ENCODE results near the gene CDH11.

The CDH11 gene

GRCh38 chr16:64919929-64920607, 201.8 kb downstream of the CDH11 start:
- DNase-seq (ENCODE audit: low read depth in 1 of 2, low spot score in 1 of 2) = no peak

- DNase-seq (ENCODE audit: low read depth in 1 of 2, low spot score in 1 of 2) = no peak
Measured at GRCh38 chr16:64919141-64919540, 202.7 kb downstream of the CDH11 start.

GRCh38 chr16:64916051-64916450, 205.8 kb downstream of the CDH11 start:
- no peak for DNase-seq (ENCODE audit: low read depth in 1 of 2, low spot score in 1 of 2)

GRCh38 chr16:64910356-64910755, 211.5 kb downstream of the CDH11 start:
- no peak for DNase-seq (ENCODE audit: low read depth in 1 of 2, low spot score in 1 of 2)

GRCh38 chr16:64907844-64908243, 214.0 kb downstream of the CDH11 start:
- DNase-seq (ENCODE audit: low read depth in 1 of 2, low spot score in 1 of 2) = no peak

DNA sequence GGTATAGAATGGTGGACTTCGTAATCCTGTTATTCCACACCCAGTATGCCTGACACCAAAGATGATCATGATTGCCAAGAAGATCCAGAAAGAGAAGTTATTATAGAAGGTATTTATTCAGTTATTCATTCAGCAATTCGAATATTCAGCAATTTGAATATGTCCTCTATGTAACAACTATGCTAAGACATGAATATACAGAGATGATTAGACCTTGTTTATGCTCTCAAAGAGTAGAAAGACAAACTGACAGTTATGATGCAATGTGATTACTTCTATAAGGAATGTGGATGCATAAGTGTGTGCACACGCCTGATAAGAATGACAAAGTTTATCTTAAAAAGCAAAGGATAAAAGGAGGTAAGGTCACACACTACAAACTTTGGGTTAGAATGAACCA, 218.1 kb downstream of the CDH11 start:
- DNase-seq (ENCODE audit: low read depth in 1 of 2, low spot score in 1 of 2) = no peak

DNA sequence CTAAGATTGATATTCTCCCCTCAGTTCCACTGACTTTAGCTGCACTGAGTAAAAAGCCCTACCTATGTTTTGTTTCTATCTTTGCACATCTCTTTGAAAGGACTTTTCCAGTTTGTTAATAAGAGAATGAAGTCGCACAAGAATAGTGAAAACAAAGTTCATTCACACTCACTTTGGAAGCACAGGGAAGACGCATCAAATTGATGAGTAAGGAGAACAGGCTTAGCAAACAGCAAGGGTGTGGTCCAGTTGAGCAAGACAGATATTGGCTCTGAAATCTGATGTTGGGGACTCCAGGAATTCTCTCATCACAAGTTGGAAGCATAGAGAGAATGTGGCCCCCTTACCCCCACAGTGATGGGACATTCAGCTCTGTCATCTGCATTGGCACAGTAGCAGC, 221.3 kb downstream of the CDH11 start:
- DNase-seq (ENCODE audit: low read depth in 1 of 2, low spot score in 1 of 2) = no peak

GRCh38 chr16:64900019-64900418, 221.8 kb downstream of the CDH11 start:
- no peak for DNase-seq (ENCODE audit: low read depth in 1 of 2, low spot score in 1 of 2)

DNA sequence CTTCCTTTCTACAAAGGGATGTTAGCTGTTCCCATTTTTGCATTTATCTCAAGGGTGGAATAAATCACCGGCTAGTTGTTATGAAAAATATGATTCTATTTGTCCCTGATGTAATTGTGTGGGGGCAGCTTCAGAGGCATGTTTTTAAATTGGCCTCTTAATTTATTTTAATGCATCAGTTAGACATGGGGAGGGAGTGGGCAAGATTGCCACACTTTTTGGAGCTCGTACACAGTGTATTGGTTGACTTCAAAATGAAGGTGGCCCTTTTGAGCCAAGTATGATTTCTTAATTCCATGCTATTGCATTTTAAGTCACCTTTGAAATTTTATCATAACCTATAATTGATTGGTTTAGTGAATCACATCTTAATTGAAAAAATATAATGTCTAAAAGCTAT, 223.7 kb downstream of the CDH11 start:
- no peak for DNase-seq (ENCODE audit: low read depth in 1 of 2, low spot score in 1 of 2)
